HG03280 (cell line): Measurements from ENCODE around the gene UBAC2.
"Not testable (repeated sequence)": the region's sequence is repeated elsewhere in the genome, so short reads cannot be mapped to it uniquely, and the experiment has no call there.

Experiments
- ATAC-seq: cut with Tn5 transposase; IDR thresholded peaks from one replicate; pipeline ENCODE4 v1.9.1; 2021; ENCODE audit warnings: mild to moderate bottlenecking, moderate library complexity; ENCODE audit not compliant: unreplicated experiment

Gene UBAC2

GRCh38 chr13:99182439-99182838 lies 18.2 kb upstream of the UBAC2 start:
- ATAC-seq = no peak

GRCh38 chr13:99185606-99186005 lies 15.0 kb upstream of the UBAC2 start:
- no peak for ATAC-seq

- no peak for ATAC-seq
Observed at GRCh38 chr13:99190147-99190985, 10.3 kb upstream of the UBAC2 start.

GRCh38 chr13:99191336-99191899 lies 9.2 kb upstream of the UBAC2 start:
- no peak for ATAC-seq

- no peak for ATAC-seq
Observed at GRCh38 chr13:99191900-99192399, 8.7 kb upstream of the UBAC2 start.

- ATAC-seq = no peak
Observed at GRCh38 chr13:99192480-99192879, 8.2 kb upstream of the UBAC2 start.

GRCh38 chr13:99193152-99193551 lies 7.5 kb upstream of the UBAC2 start:
- ATAC-seq = no peak

GRCh38 chr13:99196466-99197116 lies 4.1 kb upstream of the UBAC2 start:
- no peak for ATAC-seq

GRCh38 chr13:99197117-99197651 lies 3.5 kb upstream of the UBAC2 start:
- ATAC-seq = no peak

- ATAC-seq = peak; percentile 12
Observed at GRCh38 chr13:99199541-99200431, 868 bp upstream of the UBAC2 start.

- no peak for ATAC-seq
Observed at GRCh38 chr13:99203601-99204579, 3.2 kb downstream of the UBAC2 start.

- no peak for ATAC-seq
Observed at GRCh38 chr13:99205621-99206220, 5.1 kb downstream of the UBAC2 start.

GRCh38 chr13:99206226-99206625 lies 5.6 kb downstream of the UBAC2 start:
- no peak for ATAC-seq

GRCh38 chr13:99206873-99207272 lies 6.2 kb downstream of the UBAC2 start:
- no peak for ATAC-seq

- ATAC-seq = no peak
Observed at GRCh38 chr13:99207511-99207910, 6.9 kb downstream of the UBAC2 start.

- no peak for ATAC-seq
Observed at GRCh38 chr13:99208185-99208584, 7.5 kb downstream of the UBAC2 start.

GRCh38 chr13:99208845-99209527 lies 8.3 kb downstream of the UBAC2 start:
- ATAC-seq = no peak

- not testable (repeated sequence) for ATAC-seq
Observed at GRCh38 chr13:99210627-99211026, 10.0 kb downstream of the UBAC2 start.
